ENCODE data around the gene HOXD8. TPM values are rescaled to one million over a fixed set of nuclear protein-coding genes. Genes with fewer than 3 reads are reported as not detected.
A peak's percentile ranks its signal among the peaks of the same experiment; 100 is the strongest.

Gene HOXD8
- total RNA-seq, 1 donor from 2014 or later, result 2.8 TPM

GRCh38 chr2:176130147-176130956 lies 847 bp downstream of the HOXD8 start:
- Mint-ChIP-seq H3K9me3 (no peaks in the 10 kb centered on the region), H3K27ac (peak overlapping the region; percentile 35), H3K4me1 (ENCODE audit: unreplicated experiment) (peaks cover 31% of the 10 kb centered on the region), H3K4me3 (peak overlapping the region; percentile 89), H3K36me3 (no peaks in the 10 kb centered on the region), H3K27me3 (peaks cover 89% of the 10 kb centered on the region)
- TF ChIP-seq, protein P1, sequence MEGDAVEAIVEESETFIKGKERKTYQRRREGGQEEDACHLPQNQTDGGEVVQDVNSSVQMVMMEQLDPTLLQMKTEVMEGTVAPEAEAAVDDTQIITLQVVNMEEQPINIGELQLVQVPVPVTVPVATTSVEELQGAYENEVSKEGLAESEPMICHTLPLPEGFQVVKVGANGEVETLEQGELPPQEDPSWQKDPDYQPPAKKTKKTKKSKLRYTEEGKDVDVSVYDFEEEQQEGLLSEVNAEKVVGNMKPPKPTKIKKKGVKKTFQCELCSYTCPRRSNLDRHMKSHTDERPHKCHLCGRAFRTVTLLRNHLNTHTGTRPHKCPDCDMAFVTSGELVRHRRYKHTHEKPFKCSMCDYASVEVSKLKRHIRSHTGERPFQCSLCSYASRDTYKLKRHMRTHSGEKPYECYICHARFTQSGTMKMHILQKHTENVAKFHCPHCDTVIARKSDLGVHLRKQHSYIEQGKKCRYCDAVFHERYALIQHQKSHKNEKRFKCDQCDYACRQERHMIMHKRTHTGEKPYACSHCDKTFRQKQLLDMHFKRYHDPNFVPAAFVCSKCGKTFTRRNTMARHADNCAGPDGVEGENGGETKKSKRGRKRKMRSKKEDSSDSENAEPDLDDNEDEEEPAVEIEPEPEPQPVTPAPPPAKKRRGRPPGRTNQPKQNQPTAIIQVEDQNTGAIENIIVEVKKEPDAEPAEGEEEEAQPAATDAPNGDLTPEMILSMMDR (conservative IDR thresholded peaks at IDR 0.05), result no peak
- peak; percentile 77 for DNase-seq (ENCODE audit: extremely low spot score, unreplicated experiment)

- DNase-seq (ENCODE audit: extremely low spot score, unreplicated experiment), result no peak
- peak overlapping the region; percentile 35 for H3K27ac Mint-ChIP-seq
- peaks cover 89% of the 10 kb centered on the region for H3K27me3 Mint-ChIP-seq
- H3K36me3 Mint-ChIP-seq, result no peaks in the 10 kb centered on the region
- TF ChIP-seq, protein P1 (conservative IDR thresholded peaks at IDR 0.05), result no peak
- H3K4me3 Mint-ChIP-seq, result peak overlapping the region; percentile 89
- H3K9me3 Mint-ChIP-seq, result no peaks in the 10 kb centered on the region
- peaks cover 37% of the 10 kb centered on the region for H3K4me1 Mint-ChIP-seq (ENCODE audit: unreplicated experiment)
These were observed 1.7 kb downstream of the HOXD8 start for GRCh38 chr2:176130957-176131847.

DNA sequence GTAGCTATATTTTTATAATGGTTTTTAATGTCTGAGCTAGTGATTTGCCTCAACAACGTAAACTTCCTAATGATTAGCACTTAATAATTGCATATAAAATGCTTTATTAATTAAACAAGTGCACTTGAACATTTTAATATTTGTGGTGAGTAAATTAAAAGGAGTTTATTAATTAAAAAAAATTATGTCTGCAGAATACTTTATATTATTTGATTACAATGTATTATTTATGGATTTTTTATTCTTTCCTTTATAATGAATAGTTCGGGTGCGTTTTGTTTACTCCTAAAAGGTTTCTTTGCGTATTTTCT lies 2.3 kb downstream of the HOXD8 start:
- Mint-ChIP-seq H3K36me3 (no peaks in the 10 kb centered on the region), H3K4me1 (ENCODE audit: unreplicated experiment) (peaks cover 37% of the 10 kb centered on the region), H3K27me3 (peaks cover 87% of the 10 kb centered on the region), H3K27ac (no peak overlapping the region), H3K4me3 (peak overlapping the region; percentile 89), H3K9me3 (no peaks in the 10 kb centered on the region)
- no peak for DNase-seq (ENCODE audit: extremely low spot score, unreplicated experiment)
- TF ChIP-seq, protein P1 (conservative IDR thresholded peaks at IDR 0.05), result no peak

DNA sequence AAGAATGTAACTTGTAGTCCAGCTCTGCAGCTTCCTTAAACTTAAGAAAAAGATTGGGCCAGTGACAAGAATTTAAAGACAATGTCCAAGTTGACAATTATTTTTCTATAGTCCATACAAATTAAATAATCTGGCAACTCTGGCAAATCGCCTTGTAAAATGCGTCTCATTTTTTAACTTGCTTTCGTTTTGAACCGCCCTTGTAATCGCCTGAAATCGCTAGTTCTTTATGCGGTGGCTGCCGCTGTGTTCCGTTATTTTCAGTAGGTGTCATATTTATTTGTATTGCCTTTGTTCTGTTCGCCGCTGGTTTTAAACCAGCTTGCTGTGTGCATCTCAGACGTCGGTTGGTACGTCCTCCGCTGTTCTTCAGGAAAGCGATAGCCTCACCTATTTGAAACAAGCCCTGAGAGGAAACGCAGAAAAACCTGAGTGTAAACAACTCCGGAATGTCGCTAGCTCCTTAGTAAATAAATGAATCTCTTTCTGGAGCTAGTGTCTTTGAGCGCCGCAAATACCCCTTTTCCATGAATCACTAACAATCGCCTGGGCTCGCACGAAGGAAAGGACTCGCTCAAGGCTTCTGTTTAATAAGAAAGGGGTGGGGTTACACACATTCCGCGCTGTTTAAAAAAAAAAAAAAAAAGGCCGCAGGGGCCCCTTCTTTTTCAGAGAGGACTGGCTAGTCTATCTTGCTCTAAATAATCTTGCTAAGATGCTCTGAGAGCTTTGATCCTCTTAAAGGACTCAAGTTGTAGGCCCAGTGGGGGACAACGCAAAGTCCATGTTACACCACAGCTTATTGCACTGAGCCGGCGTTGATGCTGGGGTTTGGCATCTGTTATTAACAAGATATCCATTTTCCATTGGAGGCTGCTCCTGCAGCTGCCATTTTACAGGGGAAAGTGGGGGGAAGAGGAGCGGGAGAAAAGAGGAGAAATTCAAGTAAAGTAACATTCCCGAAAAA lies 3.0 kb downstream of the HOXD8 start:
- H3K36me3 Mint-ChIP-seq, result no peaks in the 10 kb centered on the region
- H3K9me3 Mint-ChIP-seq, result no peaks in the 10 kb centered on the region
- DNase-seq (ENCODE audit: extremely low spot score, unreplicated experiment), result no peak
- H3K27ac Mint-ChIP-seq, result peak overlapping the region; percentile 42
- H3K4me3 Mint-ChIP-seq, result peak overlapping the region; percentile 82
- peaks cover 87% of the 10 kb centered on the region for H3K27me3 Mint-ChIP-seq
- TF ChIP-seq, protein P1 (conservative IDR thresholded peaks at IDR 0.05), result no peak
- H3K4me1 Mint-ChIP-seq (ENCODE audit: unreplicated experiment), result peaks cover 37% of the 10 kb centered on the region

DNA sequence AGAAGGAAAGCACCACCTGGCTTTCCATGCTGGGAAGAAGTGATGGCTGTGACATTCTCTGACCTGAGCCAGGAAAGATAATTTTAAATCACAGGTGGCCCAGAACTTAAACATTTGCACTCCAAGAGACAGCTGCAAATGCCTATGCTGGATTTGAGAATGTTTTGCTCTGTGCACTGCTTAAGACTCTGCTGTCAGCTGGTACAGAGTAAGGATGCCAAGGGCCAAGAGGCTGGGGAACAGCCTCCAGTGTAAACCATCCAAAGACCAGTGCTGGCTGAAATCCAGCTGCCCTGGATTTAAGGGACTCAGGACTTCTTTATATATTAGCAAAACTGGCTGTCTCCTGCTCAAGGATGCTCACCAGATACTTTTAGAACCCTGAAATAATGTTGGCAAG lies 3.9 kb downstream of the HOXD8 start:
- Mint-ChIP-seq H3K27me3 (peaks cover 87% of the 10 kb centered on the region), H3K9me3 (peaks cover 2% of the 10 kb centered on the region), H3K4me3 (peak overlapping the region; percentile 34), H3K27ac (no peak overlapping the region), H3K4me1 (ENCODE audit: unreplicated experiment) (peaks cover 33% of the 10 kb centered on the region), H3K36me3 (peaks cover 2% of the 10 kb centered on the region)
- TF ChIP-seq, protein P1 (conservative IDR thresholded peaks at IDR 0.05), result no peak
- DNase-seq (ENCODE audit: extremely low spot score, unreplicated experiment), result no peak

All from type B pancreatic cell (in vitro differentiated cells).